ENCODE results near the gene COL20A1. TPM values are rescaled to one million over a fixed set of nuclear protein-coding genes. Genes with fewer than 3 reads are reported as not detected.

The COL20A1 gene
- total and polyA plus RNA-seq, 3 donors from 2014 or later = 14.4 to 17.2 (median 17.1) TPM

- DNase-seq = no peak
- TF ChIP-seq, protein P1, sequence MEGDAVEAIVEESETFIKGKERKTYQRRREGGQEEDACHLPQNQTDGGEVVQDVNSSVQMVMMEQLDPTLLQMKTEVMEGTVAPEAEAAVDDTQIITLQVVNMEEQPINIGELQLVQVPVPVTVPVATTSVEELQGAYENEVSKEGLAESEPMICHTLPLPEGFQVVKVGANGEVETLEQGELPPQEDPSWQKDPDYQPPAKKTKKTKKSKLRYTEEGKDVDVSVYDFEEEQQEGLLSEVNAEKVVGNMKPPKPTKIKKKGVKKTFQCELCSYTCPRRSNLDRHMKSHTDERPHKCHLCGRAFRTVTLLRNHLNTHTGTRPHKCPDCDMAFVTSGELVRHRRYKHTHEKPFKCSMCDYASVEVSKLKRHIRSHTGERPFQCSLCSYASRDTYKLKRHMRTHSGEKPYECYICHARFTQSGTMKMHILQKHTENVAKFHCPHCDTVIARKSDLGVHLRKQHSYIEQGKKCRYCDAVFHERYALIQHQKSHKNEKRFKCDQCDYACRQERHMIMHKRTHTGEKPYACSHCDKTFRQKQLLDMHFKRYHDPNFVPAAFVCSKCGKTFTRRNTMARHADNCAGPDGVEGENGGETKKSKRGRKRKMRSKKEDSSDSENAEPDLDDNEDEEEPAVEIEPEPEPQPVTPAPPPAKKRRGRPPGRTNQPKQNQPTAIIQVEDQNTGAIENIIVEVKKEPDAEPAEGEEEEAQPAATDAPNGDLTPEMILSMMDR (IDR thresholded peaks at IDR 0.05) = no peak
- no peak for TF ChIP-seq POLR2A (IDR thresholded peaks at IDR 0.05)
- H3K4me1 ChIP-seq = peaks cover 28% of the 10 kb centered on the region
- H3K27ac ChIP-seq = no peak overlapping the region
- H3K9me3 ChIP-seq = no peaks in the 10 kb centered on the region
- intact Hi-C loops (cut with DNase I; ENCODE audit: low total_unique reads) = no loop called here
- H3K4me3 ChIP-seq = no peak overlapping the region
- 89 to 91% methylated on average over 36 to 46 of the region's 46 CpGs for WGBS, 2 donors
- H3K36me3 ChIP-seq (ENCODE audit: low read depth, missing control alignments) = no peaks in the 10 kb centered on the region
- no peaks in the 10 kb centered on the region for H3K27me3 ChIP-seq
These were observed 55.2 kb downstream of the COL20A1 start for GRCh38 chr20:63347950-63348827.

- intact Hi-C loops (cut with DNase I; ENCODE audit: low total_unique reads) = no loop called here
- Histone ChIP-seq H3K4me3 (no peak overlapping the region), H3K4me1 (peaks cover 28% of the 10 kb centered on the region), H3K36me3 (ENCODE audit: low read depth, missing control alignments) (no peaks in the 10 kb centered on the region), H3K27me3 (no peaks in the 10 kb centered on the region), H3K9me3 (no peaks in the 10 kb centered on the region), H3K27ac (no peak overlapping the region)
- no peak for DNase-seq
- 95% methylated on average over 28 of the region's 29 CpGs; no CpG with 5 or more reads in 1 of the 2 donors for whole genome bisulfite sequencing, 2 donors
- TF ChIP-seq POLR2A (IDR thresholded peaks at IDR 0.05) = no peak
- TF ChIP-seq, protein P1 (IDR thresholded peaks at IDR 0.05) = no peak
These were observed 56.0 kb downstream of the COL20A1 start for GRCh38 chr20:63348828-63349515.

- 79 to 93% methylated on average over 14 to 29 of the region's 29 CpGs for WGBS, 2 donors
These were observed 56.5 kb downstream of the COL20A1 start for GRCh38 chr20:63349516-63349895.

DNA sequence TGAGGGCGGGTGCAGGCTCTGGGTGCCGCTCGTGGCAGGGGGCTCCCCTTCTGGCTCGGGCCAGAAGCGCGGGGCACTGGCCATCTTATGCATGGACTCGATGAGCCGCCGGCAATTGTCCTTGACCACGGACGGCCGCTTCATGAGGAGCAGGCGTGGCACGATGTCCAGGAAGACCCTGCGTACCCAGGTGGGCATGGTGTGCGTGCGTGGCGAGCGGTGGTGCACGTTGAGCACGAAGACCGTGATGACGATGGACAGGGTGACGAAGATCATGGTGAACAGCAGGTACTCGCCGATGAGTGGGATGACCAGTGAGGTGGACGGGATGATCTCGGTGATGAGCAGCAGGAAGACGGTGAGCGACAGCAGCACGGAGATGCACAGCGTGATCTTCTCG lies 57.2 kb downstream of the COL20A1 start:
- Histone ChIP-seq H3K4me1 (peaks cover 18% of the 10 kb centered on the region), H3K36me3 (ENCODE audit: low read depth, missing control alignments) (no peaks in the 10 kb centered on the region), H3K27ac (no peak overlapping the region), H3K4me3 (no peak overlapping the region), H3K27me3 (no peaks in the 10 kb centered on the region), H3K9me3 (no peaks in the 10 kb centered on the region)
- WGBS, 2 donors = 97 to 98% methylated on average over 21 to 32 of the region's 33 CpGs
- intact Hi-C loops (cut with DNase I; ENCODE audit: low total_unique reads) = no loop called here
- TF ChIP-seq POLR2A (IDR thresholded peaks at IDR 0.05) = no peak
- TF ChIP-seq, protein P1 (IDR thresholded peaks at IDR 0.05) = no peak
- DNase-seq = no peak

More at GRCh38 chr20:63349516-63349895, 56.5 kb downstream of the COL20A1 start:
- Histone ChIP-seq H3K36me3 (ENCODE audit: low read depth, missing control alignments) (no peaks in the 10 kb centered on the region), H3K27ac (no peak overlapping the region), H3K4me1 (peaks cover 23% of the 10 kb centered on the region), H3K4me3 (no peak overlapping the region), H3K27me3 (no peaks in the 10 kb centered on the region), H3K9me3 (no peaks in the 10 kb centered on the region)
- no peak for DNase-seq
- intact Hi-C loops (cut with DNase I; ENCODE audit: low total_unique reads) = no loop called here
- no peak for TF ChIP-seq POLR2A (IDR thresholded peaks at IDR 0.05)
- TF ChIP-seq, protein P1 (IDR thresholded peaks at IDR 0.05) = no peak

All from testis (tissue), 3 donors.